ENCODE measurements around the gene EDARADD. TPM values are rescaled to one million over a fixed set of nuclear protein-coding genes. Genes with fewer than 3 reads are reported as not detected.

The EDARADD gene
- total RNA-seq, 1 donor from 2014 or later, result 2.6 TPM

DNA sequence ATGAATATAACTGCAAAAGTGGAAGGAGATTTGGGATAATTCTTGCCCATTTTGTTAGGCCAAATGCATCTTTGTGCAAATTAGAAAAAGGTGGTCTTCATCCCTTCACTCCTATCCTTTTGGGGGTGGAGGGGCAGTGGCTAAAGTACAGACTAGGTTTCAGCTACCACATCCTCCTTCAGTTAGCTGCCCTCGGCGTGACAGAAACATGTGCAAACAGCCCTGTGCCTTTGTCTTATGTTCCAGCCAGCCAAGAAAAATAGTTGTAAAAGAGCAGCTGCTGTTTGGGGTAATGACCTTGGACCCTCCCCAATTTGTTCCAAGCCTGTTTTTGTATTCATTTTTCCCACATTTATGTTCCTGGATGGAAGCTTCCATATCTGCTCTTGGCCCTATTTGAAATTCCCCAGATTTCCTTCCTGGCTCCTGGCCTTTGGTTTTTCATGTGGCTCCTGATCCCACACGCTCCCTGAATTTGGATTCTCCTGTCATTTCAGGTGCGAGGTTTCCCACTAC is 121.4 kb downstream of the EDARADD start:
- no peak overlapping the region for H3K4me3 ChIP-seq (ENCODE audit: low read depth, low read length)
- H3K36me3 ChIP-seq (ENCODE audit: control insufficient read depth, insufficient read depth, low read length), result no peaks in the 10 kb centered on the region
- DNase-seq (ENCODE audit: low read depth) (no peak), FAIRE-seq (no peak)
- H3K27me3 ChIP-seq (ENCODE audit: control insufficient read depth, insufficient read depth, low read length), result no peaks in the 10 kb centered on the region
- TF ChIP-seq, protein P1, sequence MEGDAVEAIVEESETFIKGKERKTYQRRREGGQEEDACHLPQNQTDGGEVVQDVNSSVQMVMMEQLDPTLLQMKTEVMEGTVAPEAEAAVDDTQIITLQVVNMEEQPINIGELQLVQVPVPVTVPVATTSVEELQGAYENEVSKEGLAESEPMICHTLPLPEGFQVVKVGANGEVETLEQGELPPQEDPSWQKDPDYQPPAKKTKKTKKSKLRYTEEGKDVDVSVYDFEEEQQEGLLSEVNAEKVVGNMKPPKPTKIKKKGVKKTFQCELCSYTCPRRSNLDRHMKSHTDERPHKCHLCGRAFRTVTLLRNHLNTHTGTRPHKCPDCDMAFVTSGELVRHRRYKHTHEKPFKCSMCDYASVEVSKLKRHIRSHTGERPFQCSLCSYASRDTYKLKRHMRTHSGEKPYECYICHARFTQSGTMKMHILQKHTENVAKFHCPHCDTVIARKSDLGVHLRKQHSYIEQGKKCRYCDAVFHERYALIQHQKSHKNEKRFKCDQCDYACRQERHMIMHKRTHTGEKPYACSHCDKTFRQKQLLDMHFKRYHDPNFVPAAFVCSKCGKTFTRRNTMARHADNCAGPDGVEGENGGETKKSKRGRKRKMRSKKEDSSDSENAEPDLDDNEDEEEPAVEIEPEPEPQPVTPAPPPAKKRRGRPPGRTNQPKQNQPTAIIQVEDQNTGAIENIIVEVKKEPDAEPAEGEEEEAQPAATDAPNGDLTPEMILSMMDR (IDR thresholded peaks at IDR 0.05; ENCODE audit: insufficient read depth, low read length, severe bottlenecking), result no peak

DNA sequence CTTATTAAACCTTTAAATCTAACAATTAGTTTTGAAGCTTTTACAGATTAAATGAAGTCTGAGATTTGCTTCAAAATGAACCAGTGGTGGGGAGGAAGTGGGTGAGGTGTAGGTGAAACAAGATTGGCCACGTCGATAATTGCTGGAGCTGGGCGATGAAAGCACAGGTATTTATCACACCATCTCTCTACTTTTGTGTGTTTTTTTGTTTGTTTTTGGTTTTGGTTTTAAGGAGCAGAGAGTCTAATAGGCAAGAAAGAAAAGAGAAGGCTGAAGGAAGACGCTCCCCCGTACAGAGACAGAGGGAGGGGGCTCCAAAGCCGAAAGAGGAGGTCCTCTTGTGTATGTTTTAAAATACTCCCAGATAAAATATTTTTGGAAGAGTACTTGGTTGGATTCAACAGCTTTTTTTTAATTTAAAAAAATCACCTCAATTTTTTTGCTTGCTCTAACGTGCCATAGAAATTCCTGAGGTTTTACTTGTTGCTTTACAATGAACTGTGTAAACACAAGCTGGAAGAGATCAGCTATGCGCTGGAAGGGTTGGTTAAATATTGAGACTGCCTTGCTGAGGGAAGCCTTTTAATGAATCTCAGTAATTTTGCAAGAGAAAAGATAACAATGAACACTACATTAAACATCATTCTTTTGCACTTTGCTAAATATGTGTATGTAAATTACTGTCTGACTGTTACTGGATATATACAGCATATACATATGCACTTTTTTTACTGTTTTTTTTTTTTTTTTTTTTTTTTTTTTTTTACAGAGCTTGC is 123.0 kb downstream of the EDARADD start:
- DNase-seq (ENCODE audit: low read depth) (peak; percentile 96), FAIRE-seq (no peak)
- TF ChIP-seq, protein P1 (IDR thresholded peaks at IDR 0.05; ENCODE audit: insufficient read depth, low read length, severe bottlenecking), result no peak
- Histone ChIP-seq H3K36me3 (ENCODE audit: control insufficient read depth, insufficient read depth, low read length) (no peaks in the 10 kb centered on the region), H3K27me3 (ENCODE audit: control insufficient read depth, insufficient read depth, low read length) (no peaks in the 10 kb centered on the region), H3K4me3 (ENCODE audit: low read depth, low read length) (no peak overlapping the region)

DNA sequence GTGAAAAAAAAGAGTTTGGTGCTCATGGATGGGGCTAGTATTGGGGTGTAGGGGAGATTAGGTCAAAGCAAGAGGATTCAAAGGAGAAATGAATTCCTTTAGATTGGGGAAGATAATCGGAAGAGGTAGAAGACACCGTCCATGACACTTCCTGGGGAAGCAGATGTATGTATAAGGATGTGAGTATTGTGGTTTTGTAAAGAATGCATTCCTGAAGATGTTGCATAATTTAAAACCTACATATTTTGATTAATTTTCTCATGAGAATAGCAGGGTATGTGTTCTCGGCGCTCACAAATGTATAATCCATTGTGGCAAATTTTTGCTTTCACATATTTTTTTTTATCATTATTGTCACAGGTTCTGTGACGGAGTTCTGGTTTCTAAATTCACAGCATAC is 124.2 kb downstream of the EDARADD start:
- no peaks in the 10 kb centered on the region for H3K27me3 ChIP-seq (ENCODE audit: control insufficient read depth, insufficient read depth, low read length)
- FAIRE-seq, result no peak

DNA sequence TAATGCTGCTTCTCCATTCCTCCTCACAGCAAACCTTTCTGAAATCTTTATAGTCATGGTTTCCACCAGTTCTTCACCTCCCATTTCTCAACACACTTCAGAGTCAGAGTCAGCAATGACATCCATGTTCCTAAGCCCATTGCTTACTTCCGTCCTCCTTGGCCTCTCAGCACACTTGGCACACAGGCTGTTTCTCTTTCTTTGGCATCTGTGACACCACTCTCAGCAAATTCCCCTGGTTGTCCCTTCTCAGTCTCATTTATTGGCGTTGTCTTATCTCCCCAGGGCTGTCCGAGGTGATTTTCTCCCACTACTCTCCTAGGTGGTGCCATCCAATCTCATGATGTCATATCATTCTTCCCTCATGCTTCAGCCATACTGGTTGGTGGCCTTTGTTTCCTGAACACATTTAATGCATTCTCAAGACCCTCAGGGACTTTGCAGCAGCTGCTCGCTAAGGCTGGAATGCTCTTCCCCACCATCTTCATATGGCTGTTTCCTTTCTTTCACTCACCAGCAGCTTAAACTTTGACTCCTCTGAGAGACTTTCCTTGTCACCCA is 126.4 kb downstream of the EDARADD start:
- FAIRE-seq (no peak), DNase-seq (ENCODE audit: low read depth) (no peak)
- H3K4me3 ChIP-seq (ENCODE audit: low read depth, low read length), result no peak overlapping the region
- no peaks in the 10 kb centered on the region for H3K36me3 ChIP-seq (ENCODE audit: control insufficient read depth, insufficient read depth, low read length)
- TF ChIP-seq, protein P1 (IDR thresholded peaks at IDR 0.05; ENCODE audit: insufficient read depth, low read length, severe bottlenecking), result no peak
- H3K27me3 ChIP-seq (ENCODE audit: control insufficient read depth, insufficient read depth, low read length), result no peaks in the 10 kb centered on the region

More for the DNA sequence above, 124.2 kb downstream of the EDARADD start:
- no peak overlapping the region for H3K4me3 ChIP-seq (ENCODE audit: low read depth, low read length)
- H3K36me3 ChIP-seq (ENCODE audit: control insufficient read depth, insufficient read depth, low read length), result no peaks in the 10 kb centered on the region
- DNase-seq (ENCODE audit: low read depth), result peak; percentile 45
- TF ChIP-seq, protein P1 (IDR thresholded peaks at IDR 0.05; ENCODE audit: insufficient read depth, low read length, severe bottlenecking), result no peak

DNA sequence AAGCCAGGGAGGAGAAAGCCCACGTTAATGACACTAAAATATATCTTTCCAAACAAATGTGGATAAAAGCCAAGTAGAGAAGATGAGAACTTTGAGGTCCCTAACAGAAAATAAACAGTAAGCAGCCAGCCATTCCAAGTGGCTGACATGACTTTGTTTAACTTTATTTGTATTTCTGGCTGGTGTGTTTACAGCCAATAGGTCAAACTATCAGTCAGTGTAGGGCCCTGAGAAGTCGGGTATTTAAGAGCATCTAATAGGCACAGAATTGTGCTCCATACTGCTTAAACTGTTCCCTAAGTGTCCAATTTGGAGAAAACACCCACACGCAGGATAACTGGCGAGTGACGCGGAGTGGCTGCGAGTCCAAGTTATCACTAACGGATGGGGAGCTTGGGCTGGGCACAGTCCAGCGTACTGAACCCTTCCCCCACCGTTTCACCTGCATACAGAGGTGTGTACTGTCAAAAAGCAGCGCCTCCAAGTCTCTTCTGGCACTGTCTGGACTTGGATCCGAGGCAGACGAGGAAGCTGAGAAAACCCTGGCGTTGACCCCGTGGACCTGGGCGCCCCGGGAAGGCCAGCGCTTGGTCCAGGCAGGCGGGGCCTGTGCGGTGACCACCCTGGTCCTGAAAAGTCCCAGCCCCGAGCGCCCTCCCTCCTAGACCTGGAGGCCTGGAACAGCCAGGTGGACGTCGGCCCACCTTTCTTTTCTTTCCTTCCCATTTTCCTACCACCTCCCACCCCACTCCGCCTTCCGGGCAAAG is 129.0 kb downstream of the EDARADD start:
- FAIRE-seq (no peak), DNase-seq (ENCODE audit: low read depth) (peak; percentile 49)
- TF ChIP-seq, protein P1 (IDR thresholded peaks at IDR 0.05; ENCODE audit: insufficient read depth, low read length, severe bottlenecking), result no peak
- no peaks in the 10 kb centered on the region for H3K27me3 ChIP-seq (ENCODE audit: control insufficient read depth, insufficient read depth, low read length)
- H3K36me3 ChIP-seq (ENCODE audit: control insufficient read depth, insufficient read depth, low read length), result peaks cover 4% of the 10 kb centered on the region
- H3K4me3 ChIP-seq (ENCODE audit: low read depth, low read length), result peak overlapping the region; percentile 56
